HG02981 (cell line): ENCODE results near the gene CGRRF1.
A peak's percentile ranks its signal among the peaks of the same experiment; 100 is the strongest.

ENCODE experiments used
- ATAC-seq: cut with Tn5 transposase; IDR thresholded peaks from one replicate; pipeline ENCODE4 v1.9.1; 2021; ENCODE audit warnings: mild to moderate bottlenecking, moderate library complexity; ENCODE audit not compliant: unreplicated experiment

CGRRF1 gene

DNA sequence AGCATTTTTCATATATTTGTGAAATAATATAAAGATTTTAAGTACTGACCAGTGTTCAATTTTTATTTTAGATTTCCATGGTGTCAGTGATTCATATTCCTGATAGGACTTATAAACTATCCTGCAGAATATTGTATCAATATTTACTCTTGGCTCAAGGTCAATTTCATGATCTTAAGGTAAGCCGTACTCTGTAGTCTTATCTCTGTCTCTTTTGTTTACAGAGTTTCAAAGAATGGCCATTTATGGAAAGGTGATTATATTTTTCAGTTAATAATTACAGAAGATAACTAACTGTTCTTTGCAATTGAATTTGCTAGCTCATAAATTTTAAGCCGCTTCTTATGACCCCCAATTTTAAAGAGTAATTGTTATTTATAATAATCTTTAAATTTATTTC, 27.9 kb downstream of the CGRRF1 start:
- ATAC-seq: no peak

DNA sequence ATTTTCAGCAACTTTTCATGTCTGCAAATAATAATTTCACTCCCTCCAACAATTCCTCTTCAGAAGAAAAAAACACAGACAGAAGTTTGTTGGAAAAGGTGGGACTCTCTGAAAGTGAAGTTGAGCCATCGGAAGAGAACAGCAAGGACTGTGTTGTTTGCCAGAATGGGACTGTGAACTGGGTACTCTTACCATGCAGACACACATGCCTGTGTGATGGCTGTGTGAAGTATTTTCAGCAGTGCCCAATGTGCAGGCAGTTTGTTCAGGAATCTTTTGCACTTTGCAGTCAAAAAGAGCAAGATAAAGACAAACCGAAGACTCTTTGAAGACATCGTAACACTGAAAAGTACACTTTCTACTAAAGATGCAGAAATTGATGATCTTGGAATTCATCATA, 28.3 kb downstream of the CGRRF1 start:
- ATAC-seq: no peak

DNA sequence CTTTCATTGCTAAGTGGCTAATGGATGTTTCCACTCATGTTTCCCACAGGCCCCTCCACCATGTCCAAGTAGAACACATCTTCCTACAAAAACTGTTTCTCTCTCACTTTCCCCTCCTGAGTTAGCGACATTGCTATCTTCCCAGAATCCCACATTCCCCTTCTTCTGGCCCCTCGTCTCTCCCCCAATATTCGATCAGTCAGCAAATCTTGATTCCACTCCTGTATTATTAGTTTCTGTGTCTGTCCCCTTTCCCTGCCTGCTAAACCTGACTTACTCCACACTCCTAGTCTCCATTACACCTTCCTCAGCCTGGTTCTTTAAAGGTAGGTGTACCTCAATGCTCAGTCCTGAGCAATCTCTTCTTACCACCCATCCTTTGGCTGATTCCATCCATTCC, 37.9 kb downstream of the CGRRF1 start:
- ATAC-seq: no peak

DNA sequence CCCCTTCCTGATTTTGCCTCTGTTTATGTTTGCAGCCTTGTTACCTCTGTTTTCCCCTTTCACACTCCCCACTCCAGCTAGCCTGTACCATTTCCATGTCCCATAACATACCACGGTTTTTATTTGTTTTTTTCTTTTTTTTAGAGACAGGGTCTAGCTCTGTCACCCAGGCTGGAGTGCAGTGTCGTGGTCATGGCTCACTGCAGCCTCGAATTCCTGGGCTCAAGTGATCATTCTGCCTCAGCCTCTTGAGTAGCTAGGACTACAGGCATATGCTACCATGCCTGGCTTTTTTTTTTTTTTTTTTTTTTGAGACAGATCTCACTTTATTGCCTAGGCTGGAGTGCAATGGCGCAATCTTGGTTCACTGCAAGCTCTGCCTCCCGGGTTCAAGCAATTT, 38.8 kb downstream of the CGRRF1 start:
- no peak for ATAC-seq

DNA sequence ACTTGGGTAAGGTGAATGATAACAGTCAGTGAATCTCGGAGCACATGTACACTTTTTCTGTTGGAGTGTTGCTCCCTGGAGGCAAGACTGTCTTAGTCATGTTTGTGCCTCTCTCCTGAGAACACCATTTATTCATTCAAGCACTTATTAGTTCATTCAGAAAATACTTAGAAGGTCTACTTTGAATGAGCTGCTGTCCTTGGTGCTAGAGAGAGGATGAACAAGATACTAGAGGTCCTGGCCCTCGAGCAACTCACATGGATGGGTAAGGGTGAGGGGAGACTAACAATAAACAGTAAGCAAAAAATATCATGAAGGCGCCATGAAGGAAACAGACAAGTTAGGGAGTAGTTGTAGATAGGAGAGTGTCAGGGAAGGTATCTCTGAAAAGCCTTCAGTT, 40.2 kb downstream of the CGRRF1 start:
- no peak for ATAC-seq

DNA sequence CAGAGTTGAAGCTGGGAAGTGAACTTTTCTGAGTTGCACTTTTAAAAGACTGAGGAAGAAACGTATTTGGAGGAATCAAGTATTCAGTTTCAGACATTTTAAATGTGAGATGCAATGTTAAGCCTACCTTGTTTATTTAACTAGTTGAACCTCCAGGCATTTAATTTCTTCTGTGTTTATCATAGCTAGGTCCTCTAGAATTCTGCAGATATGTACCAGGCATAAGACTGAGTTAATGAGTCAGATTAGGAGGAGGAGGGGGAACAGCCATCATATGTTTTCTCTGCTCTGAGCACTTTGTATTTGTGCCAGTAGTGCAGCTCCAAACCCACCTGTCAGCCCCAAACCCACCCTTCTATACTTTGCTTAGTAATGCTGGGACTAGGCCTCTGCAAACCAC, 40.8 kb downstream of the CGRRF1 start:
- ATAC-seq: no peak

DNA sequence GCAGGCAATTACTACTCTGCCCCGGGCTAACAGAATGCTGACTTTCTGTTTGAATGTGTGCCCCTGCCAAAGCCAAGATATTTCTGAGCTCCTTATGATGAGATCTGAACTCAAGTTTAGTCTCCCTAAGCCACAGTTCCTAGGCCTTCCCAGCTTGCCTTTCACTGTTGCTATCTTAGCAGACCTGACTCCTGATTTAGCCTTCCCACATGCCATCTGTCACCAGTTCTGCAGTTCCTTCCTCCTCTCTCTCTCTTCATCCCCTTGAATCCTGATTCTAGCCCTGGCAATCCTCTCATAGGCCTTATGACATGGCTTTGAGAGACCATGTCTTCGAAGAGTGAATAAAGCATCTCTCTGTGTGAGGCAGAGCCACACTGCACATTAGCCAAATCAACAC, 44.7 kb downstream of the CGRRF1 start:
- no peak for ATAC-seq

DNA sequence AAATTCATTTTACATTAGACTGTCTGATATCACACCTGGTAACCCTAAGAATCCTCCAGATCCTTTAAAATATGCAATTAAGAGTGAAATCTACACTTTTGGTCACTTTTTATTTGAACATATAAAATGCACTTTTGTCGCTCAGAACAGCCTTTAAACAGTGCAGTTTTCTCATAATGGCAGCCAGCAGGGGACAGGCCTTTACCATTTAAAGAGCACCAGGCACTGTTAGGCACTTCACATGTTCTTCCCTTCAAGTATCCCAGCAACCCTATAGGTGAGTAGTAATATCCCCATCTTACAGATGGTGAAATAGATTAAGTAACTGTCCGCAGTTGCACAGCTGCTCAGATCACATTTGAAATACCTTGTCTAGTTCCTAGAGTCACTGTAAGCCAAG, 45.9 kb downstream of the CGRRF1 start:
- no peak for ATAC-seq

DNA sequence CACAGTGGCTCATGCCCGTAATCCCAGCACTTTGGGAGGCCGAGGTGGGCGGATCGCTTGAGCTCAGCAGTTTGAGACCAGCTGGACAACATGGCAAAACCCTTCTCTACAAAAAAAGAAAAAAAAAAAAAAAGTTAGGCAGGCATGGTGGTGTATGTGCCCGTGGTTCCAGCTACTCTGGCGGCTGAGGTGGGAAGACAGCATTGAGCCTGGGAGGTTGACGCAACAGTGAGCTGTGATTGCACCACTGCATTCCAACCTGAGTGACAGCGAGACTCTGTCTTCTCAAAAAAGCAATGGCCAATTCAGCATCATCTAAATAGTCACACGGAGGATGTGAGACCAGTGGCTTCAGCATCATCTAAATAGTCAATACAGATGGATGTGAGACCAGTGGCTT, 46.8 kb downstream of the CGRRF1 start:
- no peak for ATAC-seq

DNA sequence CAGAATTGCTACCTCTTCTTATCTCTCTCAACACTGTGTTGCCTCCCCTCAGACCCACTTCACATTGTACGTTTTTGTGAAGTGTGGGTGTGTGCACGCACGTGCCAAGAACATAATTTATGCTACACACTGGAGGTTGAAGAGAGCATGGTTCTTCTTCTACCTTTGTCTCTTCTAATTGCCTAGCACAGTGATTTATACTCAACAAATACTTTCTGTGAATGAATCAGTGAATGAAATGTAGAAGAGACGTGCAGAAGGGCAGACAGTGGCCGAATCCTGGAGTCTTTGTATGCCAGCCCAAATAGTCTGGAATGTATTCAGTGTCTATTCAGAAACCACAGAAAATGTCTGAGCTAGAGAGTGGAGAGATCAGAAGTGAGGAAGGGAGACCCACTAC, 52.6 kb downstream of the CGRRF1 start:
- no peak for ATAC-seq

DNA sequence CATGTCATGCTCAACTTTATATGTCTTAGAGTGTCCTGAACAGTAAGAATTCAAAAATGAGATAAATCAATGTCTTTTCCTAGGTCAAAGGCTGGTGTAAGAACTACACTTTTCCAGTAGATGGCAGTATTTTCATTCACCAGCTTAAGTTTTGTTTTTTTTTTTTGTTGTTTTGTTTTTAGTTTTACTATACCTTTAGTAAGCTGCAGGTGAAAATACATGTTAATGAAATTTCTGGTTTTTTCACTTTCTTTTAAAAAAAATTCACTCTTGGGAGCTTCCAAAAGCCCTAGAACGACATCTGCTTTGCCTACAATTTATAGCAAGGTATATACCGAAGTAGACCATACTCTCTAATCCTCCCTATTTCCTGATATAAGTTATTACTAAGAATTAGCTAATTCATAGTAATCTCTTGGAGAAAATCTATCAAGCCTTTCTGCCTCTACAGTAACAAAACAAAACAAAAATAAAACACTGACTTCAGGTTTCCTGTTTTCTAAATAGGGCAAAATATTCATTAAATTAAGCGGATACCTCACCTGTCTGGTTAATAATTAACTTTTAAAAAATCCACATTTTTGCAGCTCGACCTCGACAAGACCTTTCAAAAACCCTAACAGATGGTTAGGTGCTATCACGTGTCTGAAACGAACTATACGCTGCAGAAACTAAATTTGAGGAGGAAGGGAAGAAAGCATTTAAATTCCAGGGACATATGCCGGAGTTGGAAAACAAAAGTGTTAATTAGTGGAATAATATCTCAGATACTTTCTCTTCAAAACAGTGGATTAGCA, 54.6 kb downstream of the CGRRF1 start:
- no peak for ATAC-seq

DNA sequence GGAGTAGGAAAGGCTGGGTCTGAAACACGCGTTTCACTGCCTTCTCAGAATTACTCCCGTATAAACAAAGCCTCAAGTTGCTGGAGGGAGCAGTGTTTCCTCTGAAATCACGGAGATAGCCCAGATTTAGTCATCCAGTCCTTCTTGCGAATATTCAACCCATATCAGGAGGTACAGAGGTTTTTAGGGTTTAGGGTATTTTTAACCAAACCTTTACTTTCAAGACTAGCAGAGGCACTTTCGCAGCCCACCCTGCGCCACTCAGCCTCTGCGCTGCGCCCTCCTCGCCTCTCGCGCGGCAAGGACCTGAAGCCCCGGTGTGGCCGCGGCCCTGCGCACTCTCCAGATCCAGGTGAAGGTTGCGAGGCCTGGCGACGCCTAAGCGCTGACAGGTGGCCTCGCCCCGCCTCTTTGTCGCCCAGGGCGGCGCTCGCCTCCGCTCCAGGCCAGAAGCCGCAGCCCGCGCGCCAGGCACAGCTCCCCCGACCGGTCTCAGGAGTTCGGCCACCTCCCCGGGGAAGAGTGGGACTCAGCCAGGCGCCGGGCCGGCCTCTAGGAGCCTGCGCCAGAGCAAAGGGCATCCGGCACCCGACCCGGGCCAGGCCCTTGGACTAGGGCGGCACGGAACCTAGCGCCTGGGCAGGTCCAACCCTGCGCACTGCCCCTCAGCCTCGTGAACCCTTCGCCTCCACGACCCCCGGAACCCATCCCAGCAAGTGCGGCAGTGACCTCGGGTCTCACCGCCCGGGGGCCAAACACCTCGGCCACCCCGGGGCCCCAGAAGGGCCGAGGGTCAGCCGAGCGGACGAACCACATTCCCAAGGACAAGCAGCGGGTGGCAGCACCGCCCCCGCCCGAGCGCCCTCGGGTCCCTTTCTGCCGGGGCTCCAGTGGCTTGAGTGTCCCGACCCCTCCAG, 55.4 kb downstream of the CGRRF1 start:
- peak; percentile 31 for ATAC-seq

DNA sequence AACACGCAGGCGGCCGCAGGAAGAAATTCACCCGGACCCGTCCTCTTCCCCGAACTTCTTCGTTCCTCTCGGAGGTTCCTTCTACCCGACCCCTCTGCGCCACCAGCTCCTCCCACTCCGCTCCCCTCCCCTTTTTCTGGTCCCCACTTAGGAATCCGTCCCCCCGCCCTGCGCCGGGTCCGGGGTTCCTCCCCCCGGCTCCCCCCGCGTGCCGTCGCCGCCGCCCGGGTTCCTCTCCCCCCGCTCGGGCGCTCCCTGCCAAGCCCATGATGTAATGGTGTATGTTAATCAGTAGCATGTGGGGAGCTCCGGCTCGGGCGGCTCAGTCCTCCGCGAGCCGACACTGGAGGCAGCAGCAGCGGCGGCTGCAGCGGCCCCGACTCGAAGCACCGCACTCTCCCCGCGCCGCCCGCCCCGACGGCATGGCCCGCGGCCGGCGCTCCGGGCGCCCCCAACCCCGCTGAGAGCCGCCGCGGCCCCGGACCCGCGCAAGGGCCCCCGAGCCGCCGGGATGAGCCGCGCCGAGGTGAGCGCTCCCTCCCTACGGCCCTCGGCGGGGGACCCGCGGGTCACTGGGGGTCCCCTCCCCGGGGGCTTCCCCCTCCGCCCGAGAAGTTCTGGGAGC, 56.2 kb downstream of the CGRRF1 start:
- peak; percentile 64 for ATAC-seq

DNA sequence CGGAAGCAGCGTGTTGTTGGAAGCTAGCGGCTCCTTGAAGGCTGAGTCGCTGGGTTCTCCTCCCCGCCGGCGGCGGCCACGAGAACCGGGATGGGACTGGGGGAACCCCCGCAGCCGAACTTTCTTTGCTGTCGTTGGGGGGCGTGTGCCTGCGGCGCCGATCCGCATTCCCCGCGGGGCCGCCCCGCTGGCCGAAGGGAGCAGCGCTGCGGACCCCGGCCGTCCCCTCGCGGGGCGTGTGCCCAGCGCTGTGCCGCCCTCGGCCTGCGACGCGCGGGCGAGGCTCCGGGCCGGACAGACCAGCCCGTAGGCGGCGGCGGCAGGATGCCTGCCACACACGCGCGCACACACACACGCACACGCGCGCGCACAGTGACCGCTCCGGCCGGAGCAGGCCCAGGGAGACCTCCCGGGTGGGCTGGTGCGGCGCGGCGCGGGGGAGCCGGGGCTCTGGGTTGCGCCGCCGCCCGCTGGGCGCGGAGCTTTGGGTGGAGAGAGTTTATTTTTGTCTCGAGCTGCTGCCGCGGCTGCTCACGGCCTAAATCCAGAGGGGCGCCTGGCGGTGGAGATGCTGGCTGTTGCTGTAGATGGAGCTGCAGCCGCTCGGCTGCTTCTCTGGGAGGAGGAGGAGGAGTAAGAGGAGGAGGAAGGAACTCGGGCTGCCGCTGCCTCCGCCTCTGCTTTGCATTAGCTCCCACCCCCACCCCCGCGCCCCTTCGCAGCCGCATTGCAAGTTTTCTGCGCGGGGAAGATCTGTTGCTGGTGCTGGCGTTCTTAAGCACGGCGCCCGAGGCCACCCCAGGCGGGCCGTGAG, 56.9 kb downstream of the CGRRF1 start, which contains the start of gene SAMD4A:
Gene SAMD4A, plus strand, starts transcription at position 719 of the 814 bp plus-strand sequence. CDS start 789 bp downstream, outside the sequence.
- ATAC-seq: peak; percentile 28

DNA sequence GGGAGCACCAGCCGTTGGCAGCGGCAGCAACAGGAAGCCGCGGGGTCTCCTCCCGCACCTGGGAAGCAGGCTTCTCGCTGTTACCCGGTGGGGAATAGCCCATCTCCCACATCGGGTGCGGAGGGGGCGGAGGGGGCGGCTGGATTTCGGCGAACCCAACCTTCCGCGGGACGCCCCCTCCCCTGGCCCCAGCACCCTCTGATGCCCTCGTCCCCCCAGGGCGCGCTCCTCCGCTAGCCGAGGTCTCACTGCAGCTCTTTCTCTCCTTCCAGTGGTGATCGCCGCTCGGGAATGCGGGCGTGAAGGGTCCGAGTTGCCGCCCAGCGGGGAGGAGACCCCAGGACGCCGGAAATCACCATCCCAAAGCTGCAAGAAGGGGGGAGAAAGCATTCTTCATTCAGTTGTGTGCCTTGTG, 57.5 kb downstream of the CGRRF1 start:
- ATAC-seq: no peak

DNA sequence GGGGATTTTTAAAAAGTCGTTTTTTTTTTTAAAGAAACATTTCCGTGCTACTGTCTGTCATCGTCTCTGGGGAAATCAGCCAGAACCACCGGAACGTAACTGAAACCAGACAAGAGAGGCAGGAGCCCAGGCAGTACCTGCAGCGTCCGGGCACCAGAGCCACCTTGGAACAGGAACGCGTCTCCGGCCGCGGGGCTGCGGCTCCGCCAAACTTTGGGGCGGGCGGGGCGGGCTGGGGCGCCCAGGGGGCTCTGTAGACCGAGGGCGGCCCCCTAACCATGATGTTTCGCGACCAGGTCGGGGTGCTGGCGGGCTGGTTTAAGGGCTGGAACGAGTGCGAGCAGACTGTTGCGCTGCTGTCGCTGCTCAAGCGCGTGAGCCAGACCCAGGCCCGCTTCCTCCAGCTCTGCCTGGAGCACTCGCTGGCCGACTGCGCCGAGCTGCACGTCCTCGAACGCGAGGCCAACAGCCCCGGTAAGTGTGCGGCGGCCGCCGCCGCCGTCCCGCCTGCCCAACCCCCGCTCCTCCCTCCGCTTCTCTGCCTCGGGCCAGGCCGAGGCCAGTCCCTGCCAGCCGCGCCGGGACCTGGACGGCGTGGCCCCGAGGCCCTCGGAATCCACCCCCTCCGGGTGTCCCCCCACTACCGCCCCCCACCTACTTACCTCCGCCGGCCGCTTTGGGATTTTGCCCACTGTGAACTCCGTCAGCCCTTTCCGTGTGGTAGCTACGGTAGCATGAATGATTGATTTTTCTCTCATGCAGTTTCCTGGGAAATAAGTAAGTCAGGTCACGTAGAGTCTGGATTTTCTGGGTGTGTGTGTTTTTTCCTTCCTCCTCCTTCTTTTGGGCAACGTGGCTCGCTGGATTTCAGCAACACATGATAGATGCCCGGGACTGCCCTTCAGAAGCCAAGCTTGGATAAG, 58.2 kb downstream of the CGRRF1 start:
- ATAC-seq: no peak

DNA sequence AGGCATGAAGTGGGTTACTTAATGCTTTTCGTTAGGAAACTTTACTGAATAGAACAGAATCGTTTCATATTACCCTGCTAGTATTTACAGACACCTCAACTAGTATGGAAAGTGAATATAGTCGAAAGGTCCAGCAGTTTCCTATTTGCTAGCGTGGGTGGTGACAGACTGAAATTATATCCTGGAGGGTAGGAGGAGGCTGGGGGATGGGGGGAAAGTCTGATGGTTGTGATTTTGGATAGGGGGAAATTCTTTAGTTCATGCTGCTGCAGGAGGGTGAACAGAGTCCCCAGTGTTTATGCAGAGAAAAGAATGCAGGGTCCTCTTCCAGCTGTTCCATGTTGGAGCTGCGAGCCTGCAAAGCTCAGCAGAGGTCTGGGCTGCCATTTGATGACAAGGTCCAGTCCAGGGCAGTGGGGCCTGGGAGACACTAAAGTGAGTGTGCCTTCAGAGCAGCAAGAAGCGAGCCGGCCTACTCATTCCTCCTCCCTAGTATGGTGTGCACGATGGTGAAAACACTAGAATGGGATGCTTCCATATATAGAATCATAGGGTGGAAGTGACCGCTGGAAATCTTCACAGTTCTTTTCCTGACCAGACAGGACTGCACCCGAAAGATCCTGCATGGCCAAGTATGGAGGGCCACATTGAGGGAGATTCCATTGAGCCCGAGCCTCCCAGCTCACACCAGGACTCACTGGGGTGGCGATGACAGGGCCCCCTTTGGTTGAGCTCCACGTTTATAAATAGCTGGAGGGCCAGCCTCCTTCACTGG, 59.3 kb downstream of the CGRRF1 start:
- no peak for ATAC-seq

DNA sequence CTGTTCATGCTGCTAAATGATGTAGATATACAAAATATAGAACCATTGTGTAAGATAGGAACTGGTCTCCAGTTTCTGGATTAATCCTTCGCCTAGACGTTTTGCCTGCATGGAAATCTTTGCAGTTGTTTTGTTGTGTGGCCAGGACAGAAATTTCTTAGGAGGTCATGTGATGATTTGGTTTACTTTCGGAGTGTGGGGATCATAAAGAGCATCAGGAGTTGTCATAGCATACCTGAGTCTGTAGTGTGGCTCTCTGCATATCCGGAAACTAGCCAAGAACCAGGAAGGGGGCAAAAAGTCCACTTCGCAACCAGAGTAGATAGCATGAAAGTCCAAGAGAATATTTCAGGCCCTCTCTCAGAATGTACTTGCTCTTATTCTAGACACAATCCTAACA, 60.3 kb downstream of the CGRRF1 start:
- ATAC-seq: no peak
